H1 (cell line): ENCODE data around the gene CRHR1. TPM values are rescaled to one million over a fixed set of nuclear protein-coding genes. Genes with fewer than 3 reads are reported as not detected.
A peak's percentile ranks its signal among the peaks of the same experiment; 100 is the strongest.

Source experiments
- CTCF ChIA-PET: fragments of 300-600 bp; sonication (Branson Sonifier 250); formaldehyde crosslinking; loops from one replicate; lab custom pipeline; 2021; ENCODE audit not compliant: partially characterized antibody; lab: Charles Lee
- POLR2A ChIA-PET: fragments of 300-600 bp; sonication (Branson Sonifier 250); formaldehyde crosslinking; loops from one replicate; lab custom pipeline; 2021; ENCODE audit warnings: inconsistent platforms; ENCODE audit not compliant: partially characterized antibody; lab: Charles Lee
- DNase-seq, 2 experiments: peaks; one replicate each; pipeline versions ENCODE4 v3.0.0 to v3.0.0-alpha.2; 2010 to 2022; ENCODE audit warnings: low spot score in 2 of 2, low read depth in 1 of 2, mixed read lengths in 1 of 2
- FAIRE-seq: peaks from 2 replicates; lab custom pipeline; 2011; peaks lifted over from hg19 to GRCh38; lab: Jason Lieb, UNC
- H2AFZ ChIP-seq: 2 replicates; pipeline ENCODE4 v1.8.1; 2012; ENCODE audit warnings: low read length, inconsistent platforms
- H2AK5ac ChIP-seq: 2 replicates; pipeline ENCODE4 v1.6.1; 2013; ENCODE audit warnings: low read depth, low read length
- H2BK120ac ChIP-seq: replicated peaks from 2 replicates; pipeline ENCODE3; 2013; ENCODE audit warnings: low read depth, low read length, inconsistent platforms
- H2BK12ac ChIP-seq: 2 replicates; pipeline ENCODE4 v1.6.1; 2013; ENCODE audit warnings: low read depth, low read length
- H2BK15ac ChIP-seq: 2 replicates; pipeline ENCODE4 v1.6.1; 2013; ENCODE audit warnings: low read length
- H2BK20ac ChIP-seq: 2 replicates; pipeline ENCODE4 v1.6.1; 2013; ENCODE audit warnings: low read length
- H2BK5ac ChIP-seq: 2 replicates; pipeline ENCODE4 v1.6.1; 2013; ENCODE audit warnings: low read depth, low read length
- H3K14ac ChIP-seq: 2 replicates; pipeline ENCODE4 v1.6.1; 2013; ENCODE audit warnings: inconsistent platforms; ENCODE audit not compliant: insufficient read length
- H3K18ac ChIP-seq: 2 replicates; pipeline ENCODE4 v1.6.1; 2013; ENCODE audit warnings: low read length; ENCODE audit errors: extremely low read depth
- H3K23ac ChIP-seq: 2 replicates; pipeline ENCODE4 v1.6.1; 2013; ENCODE audit warnings: inconsistent platforms; ENCODE audit not compliant: insufficient read length
- H3K23me2 ChIP-seq: 2 replicates; pipeline ENCODE4 v1.6.1; 2013; ENCODE audit warnings: low read depth, low read length
- H3K27ac ChIP-seq: 2 replicates; pipeline ENCODE4 v1.6.1; 2011; ENCODE audit warnings: low read depth, low read length, inconsistent platforms
- H3K27me3 ChIP-seq, 4 experiments: replicated peaks in 1 of 4; 1 replicate in 1 of 4; 2 replicates in 3 of 4; pipeline versions ENCODE4 v1.6.1 to v1.8.1; 2011 to 2013; ENCODE audit warnings: low read length in 3 of 4, mild to moderate bottlenecking in 3 of 4, inconsistent platforms in 2 of 4, mixed read lengths in 2 of 4, moderate library complexity in 1 of 4; ENCODE audit not compliant: control insufficient read depth in 3 of 4, insufficient read depth in 3 of 4; ENCODE audit errors: extremely low read depth in 1 of 4
- H3K36me3 ChIP-seq, 4 experiments: 2 replicates each; pipeline versions ENCODE4 v1.6.1 to v1.8.1; 2011 to 2013; ENCODE audit warnings: mild to moderate bottlenecking in 4 of 4, low read length in 3 of 4, moderate library complexity in 2 of 4, control low read depth in 1 of 4, inconsistent platforms in 1 of 4; ENCODE audit not compliant: insufficient read depth in 4 of 4, control insufficient read depth in 2 of 4
- H3K4ac ChIP-seq: replicated peaks from 2 replicates; pipeline ENCODE3; 2013; ENCODE audit warnings: low read length, low read depth, mixed read lengths, inconsistent platforms; ENCODE audit not compliant: insufficient read length
- H3K4me1 ChIP-seq, 4 experiments: replicated peaks in 1 of 4; 1 replicate in 1 of 4; 2 replicates in 3 of 4; pipeline versions ENCODE4 v1.6.1 to v1.8.1; 2011 to 2013; ENCODE audit warnings: low read length in 3 of 4, inconsistent platforms in 2 of 4, mixed read lengths in 1 of 4; ENCODE audit not compliant: insufficient read depth in 4 of 4, control insufficient read depth in 3 of 4
- H3K4me2 ChIP-seq, 2 experiments: 2 replicates each; pipeline versions ENCODE4 v1.6.1 to v1.8.1; 2011 to 2013; ENCODE audit warnings: low read depth in 2 of 2, low read length in 2 of 2, control low read depth in 1 of 2, inconsistent platforms in 1 of 2, mild to moderate bottlenecking in 1 of 2; ENCODE audit not compliant: insufficient read depth in 1 of 2
- H3K4me3 ChIP-seq, 4 experiments: fragments of 200-600, 300-600 bp in 1 of 4; sonication (generic), shearing (Covaris generic), sonication (Bioruptor Twin) in 1 of 4; 2 replicates each; pipeline versions ENCODE4 v1.5.1 to v1.8.1; 2011 to 2016; ENCODE audit warnings: low read length in 4 of 4, low read depth in 3 of 4, control low read depth in 2 of 4, inconsistent platforms in 2 of 4, mild to moderate bottlenecking in 2 of 4, mixed read lengths in 1 of 4, moderate library complexity in 1 of 4; ENCODE audit not compliant: insufficient read depth in 2 of 4; ENCODE audit errors: extremely low read depth in 1 of 4
- H3K56ac ChIP-seq: replicated peaks from 2 replicates; pipeline ENCODE3; 2013; ENCODE audit warnings: low read depth, mild to moderate bottlenecking, mixed read lengths, low read length, inconsistent platforms; ENCODE audit not compliant: insufficient read length
- H3K79me1 ChIP-seq: 2 replicates; pipeline ENCODE4 v1.6.1; 2013; ENCODE audit warnings: low read depth, low read length, control low read depth
- H3K79me2 ChIP-seq, 2 experiments: 2 replicates each; pipeline versions ENCODE4 v1.6.1 to v1.8.1; 2012 to 2013; ENCODE audit warnings: low read length in 2 of 2, mild to moderate bottlenecking in 2 of 2, inconsistent platforms in 1 of 2; ENCODE audit not compliant: insufficient read depth in 2 of 2, control insufficient read depth in 1 of 2
- H3K9ac ChIP-seq, 4 experiments: replicated peaks in 1 of 4; 1 replicate in 1 of 4; 2 replicates in 3 of 4; pipeline versions ENCODE4 v1.6.1 to v1.8.1; 2011 to 2013; ENCODE audit warnings: low read depth in 3 of 4, low read length in 3 of 4, control low read depth in 2 of 4, mild to moderate bottlenecking in 2 of 4, moderate library complexity in 2 of 4, inconsistent platforms in 1 of 4; ENCODE audit errors: extremely low read depth in 1 of 4
- H3K9me3 ChIP-seq, 2 experiments: 2 replicates each; pipeline versions ENCODE4 v1.6.1 to v1.8.1; 2012 to 2013; ENCODE audit warnings: mild to moderate bottlenecking in 2 of 2, moderate library complexity in 2 of 2, control low read depth in 1 of 2, inconsistent platforms in 1 of 2, low read depth in 1 of 2, low read length in 1 of 2, mixed read lengths in 1 of 2; ENCODE audit not compliant: insufficient read depth in 2 of 2
- H4K20me1 ChIP-seq, 2 experiments: replicated peaks in 1 of 2; 2 replicates each; pipeline versions ENCODE3 to v1.8.1; 2011 to 2013; ENCODE audit warnings: inconsistent platforms in 2 of 2, low read length in 2 of 2, mild to moderate bottlenecking in 1 of 2; ENCODE audit not compliant: insufficient read depth in 2 of 2, control insufficient read depth in 1 of 2
- H4K5ac ChIP-seq: 2 replicates; pipeline ENCODE4 v1.6.1; 2013; ENCODE audit warnings: low read length, low read depth, mixed read lengths, inconsistent platforms; ENCODE audit not compliant: insufficient read length
- H4K8ac ChIP-seq: 2 replicates; pipeline ENCODE4 v1.8.0; 2013; ENCODE audit warnings: mild to moderate bottlenecking, moderate library complexity, low read length, inconsistent platforms; ENCODE audit not compliant: insufficient read depth; ENCODE audit errors: extremely low read depth
- H4K91ac ChIP-seq: replicated peaks from 2 replicates; pipeline ENCODE3; 2013; ENCODE audit warnings: low read length, mixed read lengths, inconsistent platforms; ENCODE audit not compliant: insufficient read length
- SIN3A ChIP-seq, 2 experiments: IDR thresholded peaks in 1 of 2; conservative IDR thresholded peaks in 1 of 2; 2 replicates each; pipeline ENCODE4 v1.6.1; 2011 to 2012; ENCODE audit warnings: low read length in 2 of 2, improper control_type of control experiment in 1 of 2, low read depth in 1 of 2, mild to moderate bottlenecking in 1 of 2
- TEAD4 ChIP-seq: IDR thresholded peaks from 2 replicates; pipeline ENCODE4 v1.6.1; 2012; ENCODE audit warnings: low read depth, low read length, inconsistent platforms, mixed read lengths
- WGBS, 2 experiments: shearing (Covaris generic) in 1 of 2; methylation state at CpG; one replicate each; pipeline versions ENCODE4 v1.1.6 to v1.1.7; 2013 to 2015; ENCODE audit warnings: low lambda C conversion rate in 2 of 2, mixed read lengths in 2 of 2, inconsistent platforms in 1 of 2, low coverage in 1 of 2, missing lambda C conversion rate in 1 of 2; ENCODE audit not compliant: insufficient replicate concordance in 2 of 2, insufficient coverage in 1 of 2, insufficient read length in 1 of 2; ENCODE audit errors: extremely low coverage in 1 of 2, missing lambda C conversion rate in 1 of 2; 5-methylcytosine and 5-hydroxymethylcytosine counted together
- polyA plus RNA-seq, 7 experiments: library from polyadenylated mRNA; depleted of rRNA in 3 of 7; stranded (reverse) in 5 of 7; unstranded in 2 of 7; fragments of >200 nt in 5 of 7; fragments of 200-250 nt in 2 of 7; gene quantifications; 1 replicate in 5 of 7; 2 replicates in 1 of 7; 4 replicates in 1 of 7; pipeline versions ENCODE4 v1.2.1 to v1.2.3, GENCODE V29; 2011 to 2013; ENCODE audit warnings: missing spikeins in 2 of 7, mixed read lengths in 2 of 7
- total RNA-seq: library from RNA; stranded (reverse); fragmentation: NEBNext Ultra II Directional; extraction: Animal tissue kit (Norgen Biotek cat#: 25700); gene quantifications from 2 replicates; pipeline ENCODE4 v1.2.1, GENCODE V29; 2021

The CRHR1 gene
- total and polyA plus RNA-seq, 2 of the 8 experiments (the other 6 are each of a cell fraction or from before 2014, with no cell fraction given), result 0.56 to 1.7 TPM

DNA sequence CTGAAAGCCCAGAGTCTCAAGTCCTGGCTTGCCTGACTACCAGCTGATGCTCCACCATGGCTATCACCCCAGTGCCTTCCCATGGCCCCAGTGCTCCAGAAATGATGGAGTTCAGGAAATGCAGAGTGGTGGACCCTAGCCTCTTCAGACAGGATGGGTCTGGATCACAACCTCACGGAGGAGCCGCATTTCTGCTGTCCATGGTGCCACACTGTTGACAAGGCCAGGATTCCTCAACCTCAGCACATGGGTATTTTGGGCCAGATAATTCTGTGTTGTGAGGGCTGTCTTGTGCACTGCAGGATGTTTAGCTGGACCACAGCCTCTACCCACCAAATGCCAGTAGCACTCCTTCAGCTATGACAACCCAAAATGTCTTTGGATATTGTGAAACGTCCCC is 6.7 kb upstream of the CRHR1 start:
- no peak overlapping the region for H3K27ac ChIP-seq

More for the DNA sequence above, 6.7 kb upstream of the CRHR1 start:
- H3K36me3 ChIP-seq, result no peaks in the 10 kb centered on the region
- H3K23ac ChIP-seq, result no peak overlapping the region
- H3K79me2 ChIP-seq, result no peaks in the 10 kb centered on the region
- peaks cover 0 to under 1% (median 0%) of the 10 kb centered on the region in 4 experiments; a peak in 1 of 7 replicates for H3K4me1 ChIP-seq
- H4K91ac ChIP-seq, result no peak overlapping the region
- no peak overlapping the region for H3K56ac ChIP-seq
- no peak overlapping the region for H3K14ac ChIP-seq
- no peak overlapping the region for H2BK20ac ChIP-seq
- peaks cover 0 to 9% (median 6%) of the 10 kb centered on the region in 4 experiments; a peak in 6 of 7 replicates for H3K27me3 ChIP-seq
- H3K9me3 ChIP-seq, result no peaks in the 10 kb centered on the region
- no peak overlapping the region for H3K9ac ChIP-seq
- no peak for TF ChIP-seq TEAD4
- 0 out of 4 replicates have a peak, but pooled peaks have one; percentile 49 to 58 for TF ChIP-seq SIN3A (conservative IDR thresholded peaks at IDR 0.05 in 1 of 2, IDR thresholded peaks at IDR 0.05 in 1 of 2; ENCODE audit: low read depth in 1 of 2, low read length in 2 of 2)
- CTCF ChIA-PET, result interaction anchor here (0.6 to 1.3 kb wide), 4 partner anchors 10 to 149 kb away, joined by 4 to 6 read pairs (median 4); no protein-coding TSS in a partner anchor
- no peak overlapping the region for H3K4me2 ChIP-seq
- POLR2A ChIA-PET, result no interaction called here
- no peak for FAIRE-seq
- H3K18ac ChIP-seq, result no peak overlapping the region
- H2BK12ac ChIP-seq, result no peak overlapping the region
- H2AFZ ChIP-seq, result no peak overlapping the region
- H4K20me1 ChIP-seq, result no peaks in the 10 kb centered on the region
- H3K23me2 ChIP-seq, result no peaks in the 10 kb centered on the region
- no peak overlapping the region for H3K4me3 ChIP-seq
- H2BK120ac ChIP-seq, result no peak overlapping the region
- no peak overlapping the region for H3K4ac ChIP-seq
- 87% methylated on average over 3 of the region's 3 CpGs; no CpG with 5 or more reads in 1 of the 2 experiments for WGBS, 2 experiments
- H2AK5ac ChIP-seq, result no peak overlapping the region
- no peak overlapping the region for H4K8ac ChIP-seq
- H4K5ac ChIP-seq, result no peak overlapping the region
- no peaks in the 10 kb centered on the region for H3K79me1 ChIP-seq
- no peak for DNase-seq
- no peak overlapping the region for H2BK5ac ChIP-seq
- no peak overlapping the region for H2BK15ac ChIP-seq
